T1000 (cell line): ENCODE data around the gene PHLDB2.
A peak's percentile ranks its signal among the peaks of the same experiment; 100 is the strongest.

Source experiments
- DNase-seq: peaks from one replicate; lab custom pipeline; 2025; ENCODE audit warnings: mixed read lengths; lab: John Stamatoyannopoulos, UW

PHLDB2 gene

GRCh38 chr3:111851511-111851954 is 7.5 kb upstream of the PHLDB2 start:
- peak; percentile 63 for DNase-seq

GRCh38 chr3:111852540-111852939 is 6.5 kb upstream of the PHLDB2 start:
- DNase-seq = no peak

GRCh38 chr3:111853068-111853467 is 6.0 kb upstream of the PHLDB2 start:
- no peak for DNase-seq

GRCh38 chr3:111854990-111855389 is 4.1 kb upstream of the PHLDB2 start:
- no peak for DNase-seq

- no peak for DNase-seq
Observed at GRCh38 chr3:111856501-111856900, 2.6 kb upstream of the PHLDB2 start.

GRCh38 chr3:111857474-111857873 is 1.6 kb upstream of the PHLDB2 start:
- no peak for DNase-seq

- DNase-seq = no peak
Observed at GRCh38 chr3:111858642-111859041, 423 bp upstream of the PHLDB2 start.

GRCh38 chr3:111859974-111860859 is 1.2 kb downstream of the PHLDB2 start:
- DNase-seq = peak; percentile 48

- DNase-seq = no peak
Observed at GRCh38 chr3:111861391-111861790, 2.3 kb downstream of the PHLDB2 start.

- no peak for DNase-seq
Observed at GRCh38 chr3:111862415-111862814, 3.4 kb downstream of the PHLDB2 start.

GRCh38 chr3:111862974-111863373 is 3.9 kb downstream of the PHLDB2 start:
- no peak for DNase-seq

- no peak for DNase-seq
Observed at GRCh38 chr3:111863942-111864694, 5.1 kb downstream of the PHLDB2 start.

- no peak for DNase-seq
Observed at GRCh38 chr3:111864821-111865656, 6.0 kb downstream of the PHLDB2 start.

GRCh38 chr3:111867889-111868426 is 8.9 kb downstream of the PHLDB2 start:
- DNase-seq = no peak

- no peak for DNase-seq
Observed at GRCh38 chr3:111870620-111871019, 11.6 kb downstream of the PHLDB2 start.

GRCh38 chr3:111871809-111872623 is 13.0 kb downstream of the PHLDB2 start:
- DNase-seq = no peak

- no peak for DNase-seq
Observed at GRCh38 chr3:111872979-111873378, 13.9 kb downstream of the PHLDB2 start.

- no peak for DNase-seq
Observed at GRCh38 chr3:111874177-111874820, 15.2 kb downstream of the PHLDB2 start.

- DNase-seq = no peak
Observed at GRCh38 chr3:111881480-111881879, 22.4 kb downstream of the PHLDB2 start.

GRCh38 chr3:111882194-111882593 is 23.1 kb downstream of the PHLDB2 start:
- no peak for DNase-seq
